Dendritic cell treated with granulocyte-macrophage colony-stimulating factor and Interleukin-4, amounts not matched to agents 40 ng/mL and 50 ng/mL, for 4 days (primary cell): ENCODE measurements around the gene PEX10.

Experiments used
- H3K27ac Mint-ChIP-seq: one replicate; pipeline ENCODE4 v1.8.0; 2022; ENCODE audit warnings: mild to moderate bottlenecking, mixed read lengths
- H3K27me3 Mint-ChIP-seq: one replicate; pipeline ENCODE4 v1.8.0; 2022; ENCODE audit warnings: mild to moderate bottlenecking, mixed read lengths
- H3K36me3 Mint-ChIP-seq: one replicate; pipeline ENCODE4 v1.8.0; 2022; ENCODE audit warnings: low read depth, mixed read lengths
- H3K4me1 Mint-ChIP-seq: one replicate; pipeline ENCODE4 v1.8.0; 2022; ENCODE audit warnings: low read depth, mixed read lengths
- H3K4me3 Mint-ChIP-seq: one replicate; pipeline ENCODE4 v1.8.0; 2022; ENCODE audit warnings: mild to moderate bottlenecking, moderate library complexity, mixed read lengths
- H3K9me3 Mint-ChIP-seq: one replicate; pipeline ENCODE4 v1.8.0; 2022; ENCODE audit warnings: mixed read lengths
- intact Hi-C: fragments of 100-400 bp; cut with micrococcal nuclease; formaldehyde crosslinking; loops from one replicate; pipeline ENCODE4 v1.15.0; 2022

Gene PEX10

GRCh38 chr1:2436876-2437275, 24.5 kb upstream of the PEX10 start:
- no peak overlapping the region for H3K27ac Mint-ChIP-seq
- no peaks in the 10 kb centered on the region for H3K4me1 Mint-ChIP-seq
- H3K9me3 Mint-ChIP-seq: no peaks in the 10 kb centered on the region
- intact Hi-C loops: no loop called here
- H3K27me3 Mint-ChIP-seq: peaks cover 8% of the 10 kb centered on the region
- no peaks in the 10 kb centered on the region for H3K36me3 Mint-ChIP-seq
- H3K4me3 Mint-ChIP-seq: no peak overlapping the region

GRCh38 chr1:2435746-2436355, 23.5 kb upstream of the PEX10 start:
- intact Hi-C loops: no loop called here
- H3K27ac Mint-ChIP-seq: no peak overlapping the region

GRCh38 chr1:2435091-2435490, 22.7 kb upstream of the PEX10 start:
- peaks cover 8% of the 10 kb centered on the region for H3K27me3 Mint-ChIP-seq
- intact Hi-C loops: no loop called here
- no peaks in the 10 kb centered on the region for H3K4me1 Mint-ChIP-seq
- H3K4me3 Mint-ChIP-seq: no peak overlapping the region
- H3K27ac Mint-ChIP-seq: no peak overlapping the region
- peaks cover 1% of the 10 kb centered on the region for H3K9me3 Mint-ChIP-seq
- H3K36me3 Mint-ChIP-seq: no peaks in the 10 kb centered on the region

More at GRCh38 chr1:2435746-2436355, 23.5 kb upstream of the PEX10 start:
- Mint-ChIP-seq H3K36me3 (no peaks in the 10 kb centered on the region), H3K4me1 (no peaks in the 10 kb centered on the region), H3K9me3 (no peaks in the 10 kb centered on the region), H3K27me3 (peaks cover 8% of the 10 kb centered on the region), H3K4me3 (no peak overlapping the region)

- Mint-ChIP-seq H3K4me3 (no peak overlapping the region), H3K9me3 (peaks cover 11% of the 10 kb centered on the region), H3K36me3 (no peaks in the 10 kb centered on the region), H3K27ac (no peak overlapping the region), H3K27me3 (peaks cover 8% of the 10 kb centered on the region), H3K4me1 (no peaks in the 10 kb centered on the region)
- intact Hi-C loops: no loop called here
Measured at GRCh38 chr1:2433936-2434655, 21.7 kb upstream of the PEX10 start.

- Mint-ChIP-seq H3K4me1 (no peaks in the 10 kb centered on the region), H3K9me3 (peaks cover 13% of the 10 kb centered on the region), H3K36me3 (no peaks in the 10 kb centered on the region), H3K4me3 (no peak overlapping the region), H3K27ac (no peak overlapping the region), H3K27me3 (peaks cover 8% of the 10 kb centered on the region)
- intact Hi-C loops: no loop called here
Measured at GRCh38 chr1:2433196-2433595, 20.8 kb upstream of the PEX10 start.

- Mint-ChIP-seq H3K27ac (no peak overlapping the region), H3K4me3 (no peak overlapping the region), H3K27me3 (peaks cover 8% of the 10 kb centered on the region), H3K4me1 (no peaks in the 10 kb centered on the region), H3K9me3 (peaks cover 13% of the 10 kb centered on the region), H3K36me3 (no peaks in the 10 kb centered on the region)
- intact Hi-C loops: no loop called here
Measured at GRCh38 chr1:2432441-2432844, 20.1 kb upstream of the PEX10 start.

GRCh38 chr1:2431518-2431917, 19.2 kb upstream of the PEX10 start:
- intact Hi-C loops: no loop called here
- H3K27ac Mint-ChIP-seq: no peak overlapping the region
- no peak overlapping the region for H3K4me3 Mint-ChIP-seq
- peaks cover 8% of the 10 kb centered on the region for H3K27me3 Mint-ChIP-seq
- H3K4me1 Mint-ChIP-seq: no peaks in the 10 kb centered on the region
- H3K36me3 Mint-ChIP-seq: no peaks in the 10 kb centered on the region
- H3K9me3 Mint-ChIP-seq: peaks cover 13% of the 10 kb centered on the region

GRCh38 chr1:2431103-2431502, 18.7 kb upstream of the PEX10 start:
- Mint-ChIP-seq H3K9me3 (peaks cover 13% of the 10 kb centered on the region), H3K27me3 (peaks cover 8% of the 10 kb centered on the region), H3K4me3 (no peak overlapping the region), H3K27ac (no peak overlapping the region), H3K36me3 (no peaks in the 10 kb centered on the region), H3K4me1 (no peaks in the 10 kb centered on the region)
- intact Hi-C loops: no loop called here

GRCh38 chr1:2430592-2430973, 18.2 kb upstream of the PEX10 start:
- Mint-ChIP-seq H3K4me1 (no peaks in the 10 kb centered on the region), H3K27ac (no peak overlapping the region), H3K9me3 (peaks cover 13% of the 10 kb centered on the region), H3K36me3 (no peaks in the 10 kb centered on the region), H3K4me3 (no peak overlapping the region), H3K27me3 (peaks cover 8% of the 10 kb centered on the region)
- intact Hi-C loops: no loop called here

GRCh38 chr1:2429780-2430591, 17.6 kb upstream of the PEX10 start:
- H3K4me3 Mint-ChIP-seq: no peak overlapping the region
- H3K27me3 Mint-ChIP-seq: peaks cover 7% of the 10 kb centered on the region
- intact Hi-C loops: no loop called here

GRCh38 chr1:2428490-2428889, 16.1 kb upstream of the PEX10 start:
- no peak overlapping the region for H3K27ac Mint-ChIP-seq
- H3K4me1 Mint-ChIP-seq: no peaks in the 10 kb centered on the region
- peaks cover 13% of the 10 kb centered on the region for H3K9me3 Mint-ChIP-seq
- H3K4me3 Mint-ChIP-seq: no peak overlapping the region
- intact Hi-C loops: no loop called here
- H3K27me3 Mint-ChIP-seq: peaks cover 1% of the 10 kb centered on the region
- no peaks in the 10 kb centered on the region for H3K36me3 Mint-ChIP-seq

More at GRCh38 chr1:2429780-2430591, 17.6 kb upstream of the PEX10 start:
- Mint-ChIP-seq H3K36me3 (no peaks in the 10 kb centered on the region), H3K27ac (no peak overlapping the region), H3K9me3 (peaks cover 13% of the 10 kb centered on the region), H3K4me1 (no peaks in the 10 kb centered on the region)

GRCh38 chr1:2427976-2428375, 15.6 kb upstream of the PEX10 start:
- H3K9me3 Mint-ChIP-seq: peaks cover 13% of the 10 kb centered on the region
- H3K27ac Mint-ChIP-seq: no peak overlapping the region
- no peak overlapping the region for H3K4me3 Mint-ChIP-seq
- intact Hi-C loops: no loop called here
- H3K36me3 Mint-ChIP-seq: no peaks in the 10 kb centered on the region
- no peaks in the 10 kb centered on the region for H3K4me1 Mint-ChIP-seq
- H3K27me3 Mint-ChIP-seq: peaks cover 7% of the 10 kb centered on the region

- intact Hi-C loops: no loop called here
- Mint-ChIP-seq H3K4me3 (no peak overlapping the region), H3K4me1 (no peaks in the 10 kb centered on the region), H3K36me3 (no peaks in the 10 kb centered on the region), H3K27me3 (peaks cover 8% of the 10 kb centered on the region), H3K9me3 (peaks cover 13% of the 10 kb centered on the region), H3K27ac (no peak overlapping the region)
Measured at GRCh38 chr1:2427051-2427450, 14.7 kb upstream of the PEX10 start.

GRCh38 chr1:2426540-2426939, 14.2 kb upstream of the PEX10 start:
- H3K36me3 Mint-ChIP-seq: no peaks in the 10 kb centered on the region
- H3K9me3 Mint-ChIP-seq: peaks cover 13% of the 10 kb centered on the region
- H3K27me3 Mint-ChIP-seq: peaks cover 12% of the 10 kb centered on the region
- H3K4me1 Mint-ChIP-seq: no peaks in the 10 kb centered on the region
- intact Hi-C loops: no loop called here
- H3K4me3 Mint-ChIP-seq: no peak overlapping the region
- no peak overlapping the region for H3K27ac Mint-ChIP-seq
